ENCODE measurements around the gene ZFHX3.
A peak's percentile ranks its signal among the peaks of the same experiment; 100 is the strongest.

ZFHX3 gene

GRCh38 chr16:72743011-72743761 is 304.7 kb downstream of the ZFHX3 start:
- no peak for DNase-seq (ENCODE audit: low spot score)

- DNase-seq (ENCODE audit: low spot score) = no peak
These were observed 307.6 kb downstream of the ZFHX3 start for GRCh38 chr16:72740347-72740746.

GRCh38 chr16:72739577-72739976 is 308.4 kb downstream of the ZFHX3 start:
- peak; percentile 10 for DNase-seq (ENCODE audit: low spot score)

GRCh38 chr16:72736074-72736473 is 311.9 kb downstream of the ZFHX3 start:
- DNase-seq (ENCODE audit: low spot score) = no peak
